ENCODE measurements around the gene CDK7.

Gene CDK7

DNA sequence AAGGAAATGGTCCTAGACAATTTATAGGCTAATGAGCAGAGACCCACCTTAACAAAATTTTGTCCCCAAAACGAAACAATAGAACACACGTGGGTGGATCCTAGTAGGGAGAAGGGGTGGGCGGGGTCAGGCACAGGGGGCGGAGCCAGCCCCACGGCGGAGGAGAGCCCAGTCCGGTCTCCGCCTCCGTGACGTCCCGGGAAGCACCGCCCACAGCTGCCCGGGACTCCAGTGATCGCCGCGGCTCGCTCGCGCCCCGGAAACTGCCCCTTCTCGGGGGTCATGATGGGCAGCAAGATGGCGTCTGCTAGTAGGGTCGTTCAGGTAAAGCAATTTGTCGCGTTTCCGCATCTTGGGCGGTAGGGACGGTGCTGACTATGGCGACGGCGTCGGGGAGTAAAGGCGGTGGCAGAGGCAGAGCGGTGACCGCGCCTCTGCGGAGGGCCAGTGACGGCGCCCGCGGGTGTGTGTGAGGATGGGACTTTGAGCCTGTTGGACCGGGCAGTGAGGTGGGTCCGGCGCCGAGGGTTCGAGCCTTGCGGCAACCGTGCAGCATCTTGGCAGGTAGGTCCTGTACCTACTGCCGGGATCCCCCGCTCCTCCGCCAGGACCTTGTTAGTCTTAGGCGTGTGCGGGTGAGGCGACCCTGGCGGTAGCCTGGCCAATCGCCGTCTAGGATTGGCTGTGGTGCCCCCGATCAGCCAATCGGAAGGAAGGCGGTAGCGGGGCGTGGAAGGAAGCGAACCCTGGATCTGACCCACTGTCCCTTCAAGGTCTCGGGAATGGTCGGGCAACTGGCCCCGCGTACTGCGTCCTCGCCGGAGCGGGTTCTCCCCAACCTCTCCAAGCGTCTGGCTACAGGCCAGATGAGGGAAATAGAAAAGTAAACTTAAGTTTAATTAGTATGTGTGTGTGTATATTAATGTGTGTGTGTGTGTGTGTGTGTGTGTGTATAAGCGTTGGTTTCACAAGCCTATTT, 16.8 kb upstream of the CDK7 start (continued):
- TF ChIP-seq, protein P1, sequence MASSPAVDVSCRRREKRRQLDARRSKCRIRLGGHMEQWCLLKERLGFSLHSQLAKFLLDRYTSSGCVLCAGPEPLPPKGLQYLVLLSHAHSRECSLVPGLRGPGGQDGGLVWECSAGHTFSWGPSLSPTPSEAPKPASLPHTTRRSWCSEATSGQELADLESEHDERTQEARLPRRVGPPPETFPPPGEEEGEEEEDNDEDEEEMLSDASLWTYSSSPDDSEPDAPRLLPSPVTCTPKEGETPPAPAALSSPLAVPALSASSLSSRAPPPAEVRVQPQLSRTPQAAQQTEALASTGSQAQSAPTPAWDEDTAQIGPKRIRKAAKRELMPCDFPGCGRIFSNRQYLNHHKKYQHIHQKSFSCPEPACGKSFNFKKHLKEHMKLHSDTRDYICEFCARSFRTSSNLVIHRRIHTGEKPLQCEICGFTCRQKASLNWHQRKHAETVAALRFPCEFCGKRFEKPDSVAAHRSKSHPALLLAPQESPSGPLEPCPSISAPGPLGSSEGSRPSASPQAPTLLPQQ (tag by site-specific recombination; IDR thresholded peaks at IDR 0.05): no peak; the same call in none of the 2 replicates
- TF ChIP-seq, protein P2, sequence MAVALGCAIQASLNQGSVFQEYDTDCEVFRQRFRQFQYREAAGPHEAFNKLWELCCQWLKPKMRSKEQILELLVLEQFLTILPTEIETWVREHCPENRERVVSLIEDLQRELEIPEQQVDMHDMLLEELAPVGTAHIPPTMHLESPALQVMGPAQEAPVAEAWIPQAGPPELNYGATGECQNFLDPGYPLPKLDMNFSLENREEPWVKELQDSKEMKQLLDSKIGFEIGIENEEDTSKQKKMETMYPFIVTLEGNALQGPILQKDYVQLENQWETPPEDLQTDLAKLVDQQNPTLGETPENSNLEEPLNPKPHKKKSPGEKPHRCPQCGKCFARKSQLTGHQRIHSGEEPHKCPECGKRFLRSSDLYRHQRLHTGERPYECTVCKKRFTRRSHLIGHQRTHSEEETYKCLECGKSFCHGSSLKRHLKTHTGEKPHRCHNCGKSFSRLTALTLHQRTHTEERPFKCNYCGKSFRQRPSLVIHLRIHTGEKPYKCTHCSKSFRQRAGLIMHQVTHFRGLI (tag by site-specific recombination; IDR thresholded peaks at IDR 0.05): no peak; the same call in 1 of the 2 replicates
- TF ChIP-seq SP3 (tag by site-specific recombination; IDR thresholded peaks at IDR 0.05) (peak; percentile 87), ZNF140 (tag by site-specific recombination; IDR thresholded peaks at IDR 0.05) (no peak), ZNF549 (tag by site-specific recombination; IDR thresholded peaks at IDR 0.05) (no peak), PRDM1 (tag by site-specific recombination; IDR thresholded peaks at IDR 0.05) (no peak), ZNF701 (tag by site-specific recombination; IDR thresholded peaks at IDR 0.05) (no peak), ZNF18 (tag by site-specific recombination; IDR thresholded peaks at IDR 0.05) (no peak), ZNF404 (tag by site-specific recombination; IDR thresholded peaks at IDR 0.05) (no peak), GLIS2 (tag by site-specific recombination; IDR thresholded peaks at IDR 0.05) (peak; percentile 74), ZNF585B (tag by site-specific recombination; IDR thresholded peaks at IDR 0.05) (no peak), OVOL3 (tag by site-specific recombination; IDR thresholded peaks at IDR 0.05) (peak; percentile 27; the same call in 1 of the 2 replicates), ZNF600 (tag by site-specific recombination; IDR thresholded peaks at IDR 0.05) (peak; percentile 88), EGR2 (tag by site-specific recombination; IDR thresholded peaks at IDR 0.05; ENCODE audit: low read depth) (peak; percentile 60), MEIS1 (CRISPR knock-in tag; IDR thresholded peaks at IDR 0.05; ENCODE audit: borderline replicate concordance) (no peak), ZNF837 (tag by site-specific recombination; IDR thresholded peaks at IDR 0.05) (no peak), ZNF132 (tag by site-specific recombination; IDR thresholded peaks at IDR 0.05; ENCODE audit: borderline replicate concordance) (no peak), ATF2 (tag by site-specific recombination; IDR thresholded peaks at IDR 0.05; ENCODE audit: low read depth) (no peak), ZNF26 (tag by site-specific recombination; IDR thresholded peaks at IDR 0.05) (no peak), ZBTB8A (tag by site-specific recombination; IDR thresholded peaks at IDR 0.05) (peak; percentile 79), SALL2 (tag by site-specific recombination; IDR thresholded peaks at IDR 0.05; ENCODE audit: borderline replicate concordance) (no peak), ZNF596 (tag by site-specific recombination; IDR thresholded peaks at IDR 0.05) (no peak), ZBTB17 (tag by site-specific recombination; IDR thresholded peaks at IDR 0.05) (peak; percentile 93)
- TF ChIP-seq, protein P3, sequence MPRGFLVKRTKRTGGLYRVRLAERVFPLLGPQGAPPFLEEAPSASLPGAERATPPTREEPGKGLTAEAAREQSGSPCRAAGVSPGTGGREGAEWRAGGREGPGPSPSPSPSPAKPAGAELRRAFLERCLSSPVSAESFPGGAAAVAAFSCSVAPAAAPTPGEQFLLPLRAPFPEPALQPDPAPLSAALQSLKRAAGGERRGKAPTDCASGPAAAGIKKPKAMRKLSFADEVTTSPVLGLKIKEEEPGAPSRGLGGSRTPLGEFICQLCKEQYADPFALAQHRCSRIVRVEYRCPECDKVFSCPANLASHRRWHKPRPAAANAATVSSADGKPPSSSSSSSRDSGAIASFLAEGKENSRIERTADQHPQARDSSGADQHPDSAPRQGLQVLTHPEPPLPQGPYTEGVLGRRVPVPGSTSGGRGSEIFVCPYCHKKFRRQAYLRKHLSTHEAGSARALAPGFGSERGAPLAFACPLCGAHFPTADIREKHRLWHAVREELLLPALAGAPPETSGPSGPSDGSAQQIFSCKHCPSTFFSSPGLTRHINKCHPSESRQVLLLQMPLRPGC (tag by site-specific recombination; IDR thresholded peaks at IDR 0.05): peak; percentile 43; the same call in 1 of the 2 replicates
- TF ChIP-seq, protein P4, sequence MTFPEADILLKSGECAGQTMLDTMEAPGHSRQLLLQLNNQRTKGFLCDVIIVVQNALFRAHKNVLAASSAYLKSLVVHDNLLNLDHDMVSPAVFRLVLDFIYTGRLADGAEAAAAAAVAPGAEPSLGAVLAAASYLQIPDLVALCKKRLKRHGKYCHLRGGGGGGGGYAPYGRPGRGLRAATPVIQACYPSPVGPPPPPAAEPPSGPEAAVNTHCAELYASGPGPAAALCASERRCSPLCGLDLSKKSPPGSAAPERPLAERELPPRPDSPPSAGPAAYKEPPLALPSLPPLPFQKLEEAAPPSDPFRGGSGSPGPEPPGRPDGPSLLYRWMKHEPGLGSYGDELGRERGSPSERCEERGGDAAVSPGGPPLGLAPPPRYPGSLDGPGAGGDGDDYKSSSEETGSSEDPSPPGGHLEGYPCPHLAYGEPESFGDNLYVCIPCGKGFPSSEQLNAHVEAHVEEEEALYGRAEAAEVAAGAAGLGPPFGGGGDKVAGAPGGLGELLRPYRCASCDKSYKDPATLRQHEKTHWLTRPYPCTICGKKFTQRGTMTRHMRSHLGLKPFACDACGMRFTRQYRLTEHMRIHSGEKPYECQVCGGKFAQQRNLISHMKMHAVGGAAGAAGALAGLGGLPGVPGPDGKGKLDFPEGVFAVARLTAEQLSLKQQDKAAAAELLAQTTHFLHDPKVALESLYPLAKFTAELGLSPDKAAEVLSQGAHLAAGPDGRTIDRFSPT (tag by site-specific recombination; IDR thresholded peaks at IDR 0.05): peak; percentile 95
- TF ChIP-seq, protein P5, sequence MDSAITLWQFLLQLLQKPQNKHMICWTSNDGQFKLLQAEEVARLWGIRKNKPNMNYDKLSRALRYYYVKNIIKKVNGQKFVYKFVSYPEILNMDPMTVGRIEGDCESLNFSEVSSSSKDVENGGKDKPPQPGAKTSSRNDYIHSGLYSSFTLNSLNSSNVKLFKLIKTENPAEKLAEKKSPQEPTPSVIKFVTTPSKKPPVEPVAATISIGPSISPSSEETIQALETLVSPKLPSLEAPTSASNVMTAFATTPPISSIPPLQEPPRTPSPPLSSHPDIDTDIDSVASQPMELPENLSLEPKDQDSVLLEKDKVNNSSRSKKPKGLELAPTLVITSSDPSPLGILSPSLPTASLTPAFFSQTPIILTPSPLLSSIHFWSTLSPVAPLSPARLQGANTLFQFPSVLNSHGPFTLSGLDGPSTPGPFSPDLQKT (IDR thresholded peaks at IDR 0.05; ENCODE audit: borderline replicate concordance, low read depth, low read length): no peak

Data from HEK293 (cell line).